OCI-LY1 (cell line): Measurements from ENCODE around the gene WDR17.

ENCODE experiments used
- H2AFZ ChIP-seq: fragments of 200-600 bp; sonication (generic), shearing (Covaris generic); 2 replicates; pipeline ENCODE4 v1.6.0; 2014; ENCODE audit warnings: antibody characterized with exemption, mild to moderate bottlenecking, low read length
- H3F3A ChIP-seq: fragments of 200-600 bp; sonication (generic), shearing (Covaris generic); 2 replicates; pipeline ENCODE4 v1.6.0; 2014; ENCODE audit warnings: mild to moderate bottlenecking, antibody characterized with exemption, low read length, moderate library complexity; ENCODE audit not compliant: insufficient read depth
- H3K27ac ChIP-seq: fragments of 200-600 bp; sonication (generic); 2 replicates; pipeline ENCODE4 v1.5.1; 2014; ENCODE audit warnings: low read length, mixed run types, mild to moderate bottlenecking, low read depth; ENCODE audit not compliant: poor library complexity, severe bottlenecking
- H3K27me3 ChIP-seq: fragments of 200-600 bp; sonication (generic); 2 replicates; pipeline ENCODE4 v1.6.0; 2014; ENCODE audit warnings: antibody characterized with exemption, mild to moderate bottlenecking, low read length, moderate library complexity; ENCODE audit not compliant: insufficient read depth
- H3K36me3 ChIP-seq: fragments of 200-600 bp; sonication (generic); 2 replicates; pipeline ENCODE4 v1.6.1; 2014; ENCODE audit warnings: mild to moderate bottlenecking, antibody characterized with exemption, low read length, moderate library complexity, mixed read lengths; ENCODE audit not compliant: insufficient read depth
- H3K4me1 ChIP-seq: fragments of 200-600 bp; sonication (generic); 2 replicates; pipeline ENCODE4 v1.5.1; 2014; ENCODE audit warnings: mild to moderate bottlenecking, low read length, moderate library complexity; ENCODE audit not compliant: insufficient read depth, severe bottlenecking
- H3K4me2 ChIP-seq: fragments of 200-600 bp; sonication (generic), shearing (Covaris generic); 2 replicates; pipeline ENCODE4 v1.6.1; 2014; ENCODE audit warnings: low read length
- H3K4me3 ChIP-seq: fragments of 200-600 bp; sonication (generic); 2 replicates; pipeline ENCODE4 v1.5.1; 2014; ENCODE audit warnings: low read length, low read depth, mild to moderate bottlenecking, mixed read lengths; ENCODE audit not compliant: poor library complexity, severe bottlenecking
- H3K79me2 ChIP-seq: fragments of 200-600 bp; shearing (Covaris generic); 2 replicates; pipeline ENCODE4 v1.6.1; 2016; ENCODE audit warnings: mixed run types, low read length, mixed read lengths; ENCODE audit not compliant: insufficient read depth
- H3K9ac ChIP-seq: fragments of 200-600 bp; sonication (generic), shearing (Covaris generic); 2 replicates; pipeline ENCODE4 v1.6.1; 2014; ENCODE audit warnings: mild to moderate bottlenecking, low read length, mixed read lengths
- H3K9me2 ChIP-seq: fragments of 200-600 bp; sonication (generic), shearing (Covaris generic); 2 replicates; pipeline ENCODE4 v1.6.1; 2014; ENCODE audit warnings: low read depth, mild to moderate bottlenecking, low read length, mixed read lengths
- H3K9me3 ChIP-seq: fragments of 200-600 bp; shearing (Covaris generic); 2 replicates; pipeline ENCODE4 v1.6.1; 2014; ENCODE audit warnings: low read length, mixed read lengths
- H4K20me1 ChIP-seq: fragments of 200-600 bp; sonication (generic), shearing (Covaris generic); 2 replicates; pipeline ENCODE4 v1.6.0; 2016; ENCODE audit warnings: mild to moderate bottlenecking, low read length; ENCODE audit not compliant: insufficient read depth
- CTCF ChIP-seq: fragments of 200-600 bp; sonication (generic), shearing (Covaris generic); IDR thresholded peaks from 2 replicates; pipeline ENCODE4 v1.5.1; 2017; ENCODE audit warnings: mild to moderate bottlenecking, antibody characterized with exemption, low read length, moderate library complexity, mixed read lengths
- EZH2 ChIP-seq: fragments of 200-600 bp; sonication (generic), shearing (Covaris generic); IDR thresholded peaks from 2 replicates; pipeline ENCODE4 v1.8.0; 2017; ENCODE audit warnings: borderline replicate concordance, mixed run types, mild to moderate bottlenecking, antibody characterized with exemption, low read length, moderate library complexity, mixed read lengths

The WDR17 gene

GRCh38 chr4:176156656-176157055 is 91.0 kb downstream of the WDR17 start:
- H3K27ac ChIP-seq, result no peak overlapping the region
- no peaks in the 10 kb centered on the region for H3F3A ChIP-seq
- H3K9me2 ChIP-seq, result no peaks in the 10 kb centered on the region
- no peaks in the 10 kb centered on the region for H3K9me3 ChIP-seq
- H3K9ac ChIP-seq, result no peak overlapping the region
- no peaks in the 10 kb centered on the region for H4K20me1 ChIP-seq
- H3K27me3 ChIP-seq, result no peaks in the 10 kb centered on the region
- H3K79me2 ChIP-seq, result no peaks in the 10 kb centered on the region
- H2AFZ ChIP-seq, result no peak overlapping the region
- H3K4me2 ChIP-seq, result no peak overlapping the region
- H3K4me3 ChIP-seq, result no peak overlapping the region
- H3K4me1 ChIP-seq, result no peaks in the 10 kb centered on the region
- no peaks in the 10 kb centered on the region for H3K36me3 ChIP-seq
- TF ChIP-seq EZH2, result no peak
- TF ChIP-seq CTCF, result no peak

- no peaks in the 10 kb centered on the region for H3K36me3 ChIP-seq
- no peaks in the 10 kb centered on the region for H3F3A ChIP-seq
- no peaks in the 10 kb centered on the region for H3K4me1 ChIP-seq
- H3K27me3 ChIP-seq, result no peaks in the 10 kb centered on the region
- no peak overlapping the region for H2AFZ ChIP-seq
- H4K20me1 ChIP-seq, result no peaks in the 10 kb centered on the region
- no peak overlapping the region for H3K27ac ChIP-seq
- TF ChIP-seq EZH2 (no peak), CTCF (no peak)
- no peak overlapping the region for H3K4me3 ChIP-seq
- no peak overlapping the region for H3K9ac ChIP-seq
- H3K79me2 ChIP-seq, result no peaks in the 10 kb centered on the region
- H3K9me2 ChIP-seq, result no peaks in the 10 kb centered on the region
- no peaks in the 10 kb centered on the region for H3K9me3 ChIP-seq
- H3K4me2 ChIP-seq, result no peak overlapping the region
Measured at GRCh38 chr4:176163041-176163440, 97.4 kb downstream of the WDR17 start.

- TF ChIP-seq EZH2 (no peak), CTCF (no peak)
- no peaks in the 10 kb centered on the region for H3K9me2 ChIP-seq
Measured at GRCh38 chr4:176185051-176185450, 119.4 kb downstream of the WDR17 start.

More at GRCh38 chr4:176185051-176185450, 119.4 kb downstream of the WDR17 start:
- Histone ChIP-seq H3K4me1 (no peaks in the 10 kb centered on the region), H3K27me3 (no peaks in the 10 kb centered on the region), H4K20me1 (no peaks in the 10 kb centered on the region), H3K36me3 (no peaks in the 10 kb centered on the region), H3K9ac (no peak overlapping the region), H3K4me2 (no peak overlapping the region), H3F3A (no peaks in the 10 kb centered on the region), H3K79me2 (no peaks in the 10 kb centered on the region), H2AFZ (no peak overlapping the region), H3K27ac (no peak overlapping the region), H3K4me3 (no peak overlapping the region), H3K9me3 (no peaks in the 10 kb centered on the region)
